Activated T-helper 1 cell treated with Interleukin-2 at 50 U/mL for 16 hours (primary cell): ENCODE results near the gene AP2A1.

Experiments used
- DNase-seq: peaks from one replicate; pipeline ENCODE4 v3.0.0-alpha.2; 2020; ENCODE audit warnings: low read depth

Gene AP2A1

DNA sequence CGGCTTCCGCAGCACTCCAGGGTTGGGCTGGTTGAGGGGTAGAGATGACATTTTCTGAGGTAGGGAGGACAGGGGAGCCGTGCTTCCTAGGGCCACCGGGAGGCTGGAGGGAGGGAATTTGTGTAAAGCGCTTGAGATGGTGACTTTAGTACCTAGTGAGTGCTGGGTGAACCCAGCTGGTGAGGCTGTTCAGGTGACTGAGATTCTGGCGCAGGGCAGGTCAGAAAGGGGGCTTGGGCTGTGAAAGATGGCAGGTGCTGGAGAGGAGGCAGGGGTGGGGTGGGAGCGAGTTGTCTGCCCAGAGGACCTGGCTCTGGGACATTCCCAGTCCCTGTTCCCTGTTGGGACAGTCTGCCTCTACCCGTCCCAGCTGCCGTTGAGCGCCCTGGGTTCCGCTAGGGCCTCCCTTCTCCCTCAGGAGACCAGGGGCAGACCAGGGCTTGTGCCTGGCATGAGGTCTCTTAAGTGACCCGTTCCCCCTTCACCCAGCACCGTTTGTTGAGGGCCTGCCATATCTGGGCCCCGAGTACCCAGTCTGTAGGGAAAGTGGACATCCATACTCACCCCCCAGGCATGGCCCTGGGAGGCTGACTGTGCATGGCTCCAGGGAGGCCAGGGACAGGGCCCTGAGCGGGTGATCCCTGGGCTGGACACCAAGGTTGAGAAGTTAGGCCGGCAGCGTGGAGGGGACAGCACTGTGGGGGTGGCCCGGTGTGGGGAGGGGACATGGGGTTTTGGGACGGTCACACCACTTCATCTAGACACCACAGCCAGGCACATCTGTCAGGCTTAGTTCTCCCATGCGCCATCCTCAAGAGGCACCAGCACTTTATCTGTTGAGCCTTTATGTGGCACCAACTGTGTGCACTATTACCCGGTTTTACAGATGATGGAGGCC lies 89.1 kb downstream of the AP2A1 start:
- no peak for DNase-seq

GRCh38 chr19:49856574-49857021 lies 89.8 kb downstream of the AP2A1 start:
- no peak for DNase-seq
